Limb (tissue), 2 donors: ENCODE data around the gene PAGE2.
"Not testable (repeated sequence)": the region's sequence is repeated elsewhere in the genome, so short reads cannot be mapped to it uniquely, and the experiment has no call there.

ENCODE experiments used
- DNase-seq, 2 donors: peaks; one replicate each; pipeline ENCODE4 v3.0.0-alpha.2; 2016; ENCODE audit errors: extremely low spot score in 2 of 2

The PAGE2 gene

DNA sequence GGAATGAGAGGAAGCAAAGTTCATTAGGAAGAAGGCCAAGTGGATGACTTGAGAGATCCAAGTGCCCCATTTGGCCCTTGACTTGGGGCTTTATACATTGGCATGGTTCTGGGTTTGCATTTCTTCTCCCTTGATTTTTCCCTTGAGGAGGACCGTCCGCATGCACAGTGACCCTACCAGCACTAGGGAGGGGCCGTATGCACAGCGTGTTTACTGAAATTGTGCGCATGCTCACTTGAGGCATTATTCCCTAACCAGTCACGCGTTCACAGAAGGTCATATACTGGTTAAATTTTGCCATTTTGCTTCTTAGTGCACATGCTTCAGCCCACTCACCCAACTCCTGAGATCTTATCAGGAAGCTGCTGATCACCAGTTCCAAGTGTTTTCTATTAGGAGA lies 35.1 kb downstream of the PAGE2 start:
- DNase-seq: no peak

DNA sequence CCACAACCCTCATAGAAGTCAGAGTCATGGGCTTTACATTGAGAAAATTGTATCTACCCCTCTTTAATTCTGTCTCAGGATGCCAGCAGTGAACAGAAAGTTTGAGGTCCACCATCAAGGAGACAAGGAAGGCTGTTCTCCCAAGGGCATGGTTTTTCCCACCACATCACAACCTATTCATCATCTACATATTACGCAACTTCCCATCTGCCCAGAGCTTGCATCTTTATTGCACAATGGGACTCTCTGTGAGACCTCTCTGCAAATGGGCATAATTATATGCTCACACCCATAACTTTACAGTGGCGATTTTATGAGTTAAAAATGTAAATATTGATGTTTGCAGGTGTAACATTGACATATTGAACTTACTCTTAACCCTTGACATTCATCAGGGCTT lies 38.9 kb downstream of the PAGE2 start:
- no peak for DNase-seq

DNA sequence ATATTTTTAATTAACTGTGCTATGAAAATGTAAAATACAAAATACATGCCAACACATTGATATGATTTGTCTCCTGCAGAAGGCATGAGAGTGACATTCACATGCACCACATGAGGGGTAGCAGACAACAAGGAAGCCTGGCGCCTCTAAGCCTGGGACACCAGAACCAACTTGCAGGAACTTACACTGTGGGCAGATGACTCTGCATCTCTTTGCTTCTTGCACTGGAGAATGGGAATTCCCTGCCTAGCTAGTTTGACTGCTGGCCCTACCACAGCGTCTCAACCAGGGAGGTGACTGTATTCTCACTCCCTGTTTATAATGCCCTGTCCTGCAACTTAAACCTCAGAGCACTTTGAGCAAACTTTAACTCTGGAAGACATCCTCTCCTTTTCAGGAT lies 40.5 kb downstream of the PAGE2 start:
- no peak for DNase-seq

DNA sequence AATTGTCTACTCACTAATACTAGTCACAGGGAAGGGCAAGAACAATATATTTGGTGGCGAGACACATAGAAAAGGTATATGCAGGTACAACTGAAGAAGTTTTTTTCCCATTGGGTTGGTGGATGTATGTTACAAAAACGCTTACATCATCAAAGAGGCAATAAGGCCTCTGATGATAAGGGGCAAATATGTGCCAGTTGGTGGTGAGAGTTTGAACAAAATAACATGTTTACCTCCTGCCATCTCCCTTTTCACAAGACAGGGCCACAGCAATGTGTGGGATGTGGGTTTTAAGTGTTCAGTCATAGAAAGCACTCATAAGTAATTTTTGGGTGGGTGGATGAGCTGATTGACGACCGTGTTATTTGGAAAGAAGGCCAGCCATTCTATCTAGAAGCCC lies 41.7 kb downstream of the PAGE2 start:
- DNase-seq: no peak

DNA sequence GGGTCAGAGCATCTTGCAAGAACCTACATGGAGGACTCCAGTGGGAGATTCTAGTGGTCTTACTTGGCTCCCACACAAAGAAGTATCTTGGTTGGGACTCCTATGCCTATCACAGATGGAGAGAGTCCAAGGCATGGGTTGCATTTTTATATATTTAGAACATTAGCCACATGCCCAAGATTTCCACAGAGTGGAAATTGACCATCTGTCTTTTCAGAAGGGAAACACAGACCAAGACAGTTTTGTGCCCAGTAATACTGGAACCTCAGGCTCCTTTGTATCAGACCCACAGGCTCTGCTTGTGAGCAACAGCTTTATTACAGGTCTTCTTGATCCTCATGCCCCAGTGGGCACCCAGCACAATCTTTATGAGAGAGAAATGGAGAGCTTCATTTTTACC lies 43.6 kb downstream of the PAGE2 start:
- no peak for DNase-seq

DNA sequence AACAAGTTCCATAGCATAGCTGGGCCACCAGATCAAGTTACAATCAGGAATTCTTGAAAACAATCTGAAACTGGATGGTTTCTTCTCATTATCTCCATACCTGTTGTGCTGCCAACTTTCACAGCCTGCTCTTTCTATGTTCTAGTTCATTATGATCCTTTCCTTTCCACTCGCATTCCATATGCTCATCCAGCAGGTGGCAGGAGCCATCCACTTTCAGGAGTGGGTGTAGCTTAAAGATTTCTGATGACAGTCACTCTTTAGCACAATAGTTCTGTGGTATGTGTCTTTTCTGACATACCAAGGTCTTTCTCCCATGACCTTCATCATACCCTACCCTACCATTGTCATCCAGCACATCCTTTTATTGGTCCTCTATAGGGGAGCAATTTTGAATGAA lies 46.4 kb downstream of the PAGE2 start:
- peak; percentile 7 to 34 for DNase-seq

DNA sequence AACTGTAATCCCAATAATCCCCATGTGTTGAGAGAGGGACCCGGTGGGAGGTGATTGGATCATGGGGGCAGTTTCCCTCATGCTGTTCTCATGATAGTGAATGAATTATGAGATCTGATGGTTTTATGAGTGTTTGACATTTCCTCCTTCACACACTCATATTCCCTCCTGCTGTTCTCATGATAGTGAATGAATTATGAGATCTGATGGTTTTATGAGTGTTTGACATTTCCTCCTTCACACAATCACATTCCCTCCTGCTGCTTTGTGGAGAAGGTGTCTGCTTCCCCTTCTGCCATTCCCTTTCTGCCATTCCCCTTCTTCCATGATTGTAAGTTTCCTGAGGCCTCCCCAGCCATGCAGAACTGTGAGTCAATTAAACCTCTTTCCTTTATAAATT lies 52.0 kb downstream of the PAGE2 start:
- DNase-seq: not testable (repeated sequence)
